ENCODE measurements around the gene CALM1.

The CALM1 gene

GRCh38 chr14:90412058-90412457, 15.2 kb downstream of the CALM1 start:
- no peak for TF ChIP-seq CTCF (IDR thresholded peaks at IDR 0.05; ENCODE audit: borderline replicate concordance, insufficient read depth, low read depth, low read length)
- no peak overlapping the region for H3K4me3 ChIP-seq (ENCODE audit: low read depth, low read length)

GRCh38 chr14:90416720-90417119, 19.9 kb downstream of the CALM1 start:
- no peak overlapping the region for H3K4me3 ChIP-seq (ENCODE audit: low read depth, low read length)
- no peak for TF ChIP-seq CTCF (IDR thresholded peaks at IDR 0.05; ENCODE audit: borderline replicate concordance, insufficient read depth, low read depth, low read length)

GRCh38 chr14:90418053-90418452, 21.2 kb downstream of the CALM1 start:
- no peak for TF ChIP-seq CTCF (IDR thresholded peaks at IDR 0.05; ENCODE audit: borderline replicate concordance, insufficient read depth, low read depth, low read length)

GRCh38 chr14:90419200-90419599, 22.4 kb downstream of the CALM1 start:
- no peak for TF ChIP-seq CTCF (IDR thresholded peaks at IDR 0.05; ENCODE audit: borderline replicate concordance, insufficient read depth, low read depth, low read length)

More at GRCh38 chr14:90418053-90418452, 21.2 kb downstream of the CALM1 start:
- H3K4me3 ChIP-seq (ENCODE audit: low read depth, low read length), result no peak overlapping the region

GRCh38 chr14:90421001-90421631, 24.3 kb downstream of the CALM1 start:
- H3K4me3 ChIP-seq (ENCODE audit: low read depth, low read length), result no peak overlapping the region
- no peak for TF ChIP-seq CTCF (IDR thresholded peaks at IDR 0.05; ENCODE audit: borderline replicate concordance, insufficient read depth, low read depth, low read length)

More at GRCh38 chr14:90419200-90419599, 22.4 kb downstream of the CALM1 start:
- H3K4me3 ChIP-seq (ENCODE audit: low read depth, low read length), result no peak overlapping the region

GRCh38 chr14:90421632-90422020, 24.8 kb downstream of the CALM1 start:
- TF ChIP-seq CTCF (IDR thresholded peaks at IDR 0.05; ENCODE audit: borderline replicate concordance, insufficient read depth, low read depth, low read length), result no peak
- H3K4me3 ChIP-seq (ENCODE audit: low read depth, low read length), result no peak overlapping the region

GRCh38 chr14:90423166-90423565, 26.3 kb downstream of the CALM1 start:
- TF ChIP-seq CTCF (IDR thresholded peaks at IDR 0.05; ENCODE audit: borderline replicate concordance, insufficient read depth, low read depth, low read length), result no peak
- H3K4me3 ChIP-seq (ENCODE audit: low read depth, low read length), result no peak overlapping the region
